HEK293 (cell line): ENCODE results near the gene CNOT6L.
A peak's percentile ranks its signal among the peaks of the same experiment; 100 is the strongest.

ENCODE experiments used
- ATF2 ChIP-seq: fragments of 450-650 bp; formaldehyde crosslinking; IDR thresholded peaks from 2 replicates; pipeline ENCODE4 v1.5.1; 2016; ENCODE audit warnings: missing biosample characterization, missing genetic modification characterization, low read depth
- EGR2 ChIP-seq: fragments of 450-650 bp; formaldehyde crosslinking; IDR thresholded peaks from 2 replicates; pipeline ENCODE4 v1.5.1; 2016; ENCODE audit warnings: low read depth, missing biosample characterization, missing genetic modification characterization
- HOXA7 ChIP-seq: sonication (generic); formaldehyde crosslinking; IDR thresholded peaks from 2 replicates; pipeline ENCODE4 v1.8.1; 2022; ENCODE audit warnings: missing genetic modification reagents, borderline replicate concordance
- KLF16 ChIP-seq: fragments of 450-650 bp; formaldehyde crosslinking; IDR thresholded peaks from 2 replicates; pipeline ENCODE4 v1.5.1; 2017; ENCODE audit warnings: missing biosample characterization, missing genetic modification characterization
- REPIN1 ChIP-seq: fragments of 450-650 bp; formaldehyde crosslinking; IDR thresholded peaks from 2 replicates; pipeline ENCODE4 v1.5.1; 2017; ENCODE audit warnings: missing biosample characterization, missing genetic modification characterization, low read depth
- YY1 ChIP-seq: fragments of 450-650 bp; formaldehyde crosslinking; IDR thresholded peaks from 2 replicates; pipeline ENCODE4 v1.5.1; 2018; ENCODE audit warnings: missing biosample characterization, missing genetic modification characterization
- ZFHX2 ChIP-seq: fragments of 450-650 bp; formaldehyde crosslinking; conservative IDR thresholded peaks from 2 replicates; pipeline ENCODE4 v1.5.1; 2016; ENCODE audit warnings: missing biosample characterization, missing genetic modification characterization
- ZFP41 ChIP-seq: fragments of 450-650 bp; formaldehyde crosslinking; IDR thresholded peaks from 2 replicates; pipeline ENCODE4 v1.5.1; 2016; ENCODE audit warnings: missing biosample characterization, missing genetic modification characterization, borderline replicate concordance
- ZNF16 ChIP-seq: fragments of 450-650 bp; formaldehyde crosslinking; IDR thresholded peaks from 2 replicates; pipeline ENCODE4 v1.5.1; 2016; ENCODE audit warnings: low read depth, missing biosample characterization, missing genetic modification characterization
- ZNF221 ChIP-seq: fragments of 450-650 bp; formaldehyde crosslinking; IDR thresholded peaks from 2 replicates; pipeline ENCODE4 v1.5.1; 2017; ENCODE audit warnings: missing biosample characterization, missing genetic modification characterization, borderline replicate concordance
- ZNF24 ChIP-seq: fragments of 450-650 bp; formaldehyde crosslinking; IDR thresholded peaks from 2 replicates; pipeline ENCODE4 v1.5.1; 2016; ENCODE audit warnings: missing biosample characterization, missing genetic modification characterization
- ZNF248 ChIP-seq: fragments of 450-650 bp; formaldehyde crosslinking; IDR thresholded peaks from 2 replicates; pipeline ENCODE4 v1.5.1; 2017; ENCODE audit warnings: missing biosample characterization, missing genetic modification characterization
- ZNF274 ChIP-seq, 2 experiments: fragments of 200-500 bp in 1 of 2; fragments of 450-650 bp in 1 of 2; sonication (Bioruptor generic) in 1 of 2; formaldehyde crosslinking in 1 of 2; IDR thresholded peaks; 2 replicates each; pipeline versions ENCODE4 v1.5.1 to v1.6.1; 2014 to 2016; ENCODE audit warnings: borderline replicate concordance in 1 of 2, inconsistent platforms in 1 of 2, low read length in 1 of 2, missing biosample characterization in 1 of 2, missing genetic modification characterization in 1 of 2
- ZNF423 ChIP-seq: fragments of 450-650 bp; formaldehyde crosslinking; IDR thresholded peaks from 2 replicates; pipeline ENCODE4 v1.5.1; 2016; ENCODE audit warnings: missing biosample characterization, missing genetic modification characterization
- ZNF514 ChIP-seq: fragments of 450-650 bp; formaldehyde crosslinking; IDR thresholded peaks from 2 replicates; pipeline ENCODE4 v1.5.1; 2016; ENCODE audit warnings: missing biosample characterization, missing genetic modification characterization
- ZNF654 ChIP-seq: fragments of 450-650 bp; formaldehyde crosslinking; IDR thresholded peaks from 2 replicates; pipeline ENCODE4 v1.5.1; 2016; ENCODE audit warnings: low read depth, missing biosample characterization, missing genetic modification characterization
- ZNF660 ChIP-seq: fragments of 450-650 bp; IDR thresholded peaks from 2 replicates; pipeline ENCODE4 v1.5.1; 2018; ENCODE audit warnings: missing biosample characterization, mild to moderate bottlenecking, missing genetic modification characterization
- ZNF830 ChIP-seq: fragments of 450-650 bp; IDR thresholded peaks from 2 replicates; pipeline ENCODE4 v1.5.0; 2018; ENCODE audit warnings: missing biosample characterization, missing genetic modification characterization, low read depth, mild to moderate bottlenecking, moderate library complexity
- ZNF837 ChIP-seq: fragments of 450-650 bp; formaldehyde crosslinking; IDR thresholded peaks from 2 replicates; pipeline ENCODE4 v1.5.1; 2016; ENCODE audit warnings: missing biosample characterization, missing genetic modification characterization
- ZNF843 ChIP-seq: fragments of 450-650 bp; formaldehyde crosslinking; IDR thresholded peaks from 2 replicates; pipeline ENCODE4 v1.5.1; 2016; ENCODE audit warnings: missing biosample characterization, missing genetic modification characterization
- ZSCAN30 ChIP-seq: fragments of 450-650 bp; IDR thresholded peaks from 2 replicates; pipeline ENCODE4 v1.5.1; 2018; ENCODE audit warnings: missing biosample characterization, mild to moderate bottlenecking, missing genetic modification characterization, moderate library complexity
- TF ChIP-seq, protein P1 (sequence below): fragments of 450-650 bp; formaldehyde crosslinking; IDR thresholded peaks from 2 replicates; pipeline ENCODE4 v1.5.1; 2016; ENCODE audit warnings: missing biosample characterization, missing genetic modification characterization, borderline replicate concordance
- TF ChIP-seq, protein P2 (sequence below): sonication (generic); formaldehyde crosslinking; IDR thresholded peaks from 2 replicates; pipeline ENCODE4 v1.8.1; 2022; ENCODE audit warnings: mild to moderate bottlenecking, moderate library complexity, missing genetic modification reagents
- TF ChIP-seq, protein P3 (sequence below): fragments of 450-650 bp; formaldehyde crosslinking; IDR thresholded peaks from 2 replicates; pipeline ENCODE4 v1.5.1; 2017; ENCODE audit warnings: missing biosample characterization, missing genetic modification characterization

CNOT6L gene

GRCh38 chr4:77818602-77819403 is at the start of gene CNOT6L (continued):
- TF ChIP-seq ATF2 (tag by site-specific recombination) (no peak), ZNF660 (tag by site-specific recombination) (no peak), EGR2 (tag by site-specific recombination) (peak; percentile 97), ZNF830 (tag by site-specific recombination) (no peak), ZNF423 (tag by site-specific recombination) (no peak), ZNF221 (tag by site-specific recombination) (no peak), ZFP41 (tag by site-specific recombination) (no peak), ZNF274 (IDR thresholded peaks at IDR 0.05; ENCODE audit: low read length) (no peak), ZNF274 (tag by site-specific recombination; IDR thresholded peaks at IDR 0.05; ENCODE audit: borderline replicate concordance) (no peak), ZNF843 (tag by site-specific recombination) (no peak), ZNF654 (tag by site-specific recombination) (no peak), YY1 (tag by site-specific recombination) (peak; percentile 47; the same call in 1 of the 2 replicates), HOXA7 (CRISPR knock-in tag) (no peak), ZNF248 (tag by site-specific recombination) (no peak), KLF16 (tag by site-specific recombination) (peak; percentile 83), REPIN1 (tag by site-specific recombination) (no peak), ZSCAN30 (tag by site-specific recombination) (no peak), ZNF16 (tag by site-specific recombination) (no peak), ZNF24 (tag by site-specific recombination) (no peak), ZFHX2 (tag by site-specific recombination) (peak; percentile 98), ZNF837 (tag by site-specific recombination) (no peak), ZNF514 (tag by site-specific recombination) (no peak)
- TF ChIP-seq, protein P1, sequence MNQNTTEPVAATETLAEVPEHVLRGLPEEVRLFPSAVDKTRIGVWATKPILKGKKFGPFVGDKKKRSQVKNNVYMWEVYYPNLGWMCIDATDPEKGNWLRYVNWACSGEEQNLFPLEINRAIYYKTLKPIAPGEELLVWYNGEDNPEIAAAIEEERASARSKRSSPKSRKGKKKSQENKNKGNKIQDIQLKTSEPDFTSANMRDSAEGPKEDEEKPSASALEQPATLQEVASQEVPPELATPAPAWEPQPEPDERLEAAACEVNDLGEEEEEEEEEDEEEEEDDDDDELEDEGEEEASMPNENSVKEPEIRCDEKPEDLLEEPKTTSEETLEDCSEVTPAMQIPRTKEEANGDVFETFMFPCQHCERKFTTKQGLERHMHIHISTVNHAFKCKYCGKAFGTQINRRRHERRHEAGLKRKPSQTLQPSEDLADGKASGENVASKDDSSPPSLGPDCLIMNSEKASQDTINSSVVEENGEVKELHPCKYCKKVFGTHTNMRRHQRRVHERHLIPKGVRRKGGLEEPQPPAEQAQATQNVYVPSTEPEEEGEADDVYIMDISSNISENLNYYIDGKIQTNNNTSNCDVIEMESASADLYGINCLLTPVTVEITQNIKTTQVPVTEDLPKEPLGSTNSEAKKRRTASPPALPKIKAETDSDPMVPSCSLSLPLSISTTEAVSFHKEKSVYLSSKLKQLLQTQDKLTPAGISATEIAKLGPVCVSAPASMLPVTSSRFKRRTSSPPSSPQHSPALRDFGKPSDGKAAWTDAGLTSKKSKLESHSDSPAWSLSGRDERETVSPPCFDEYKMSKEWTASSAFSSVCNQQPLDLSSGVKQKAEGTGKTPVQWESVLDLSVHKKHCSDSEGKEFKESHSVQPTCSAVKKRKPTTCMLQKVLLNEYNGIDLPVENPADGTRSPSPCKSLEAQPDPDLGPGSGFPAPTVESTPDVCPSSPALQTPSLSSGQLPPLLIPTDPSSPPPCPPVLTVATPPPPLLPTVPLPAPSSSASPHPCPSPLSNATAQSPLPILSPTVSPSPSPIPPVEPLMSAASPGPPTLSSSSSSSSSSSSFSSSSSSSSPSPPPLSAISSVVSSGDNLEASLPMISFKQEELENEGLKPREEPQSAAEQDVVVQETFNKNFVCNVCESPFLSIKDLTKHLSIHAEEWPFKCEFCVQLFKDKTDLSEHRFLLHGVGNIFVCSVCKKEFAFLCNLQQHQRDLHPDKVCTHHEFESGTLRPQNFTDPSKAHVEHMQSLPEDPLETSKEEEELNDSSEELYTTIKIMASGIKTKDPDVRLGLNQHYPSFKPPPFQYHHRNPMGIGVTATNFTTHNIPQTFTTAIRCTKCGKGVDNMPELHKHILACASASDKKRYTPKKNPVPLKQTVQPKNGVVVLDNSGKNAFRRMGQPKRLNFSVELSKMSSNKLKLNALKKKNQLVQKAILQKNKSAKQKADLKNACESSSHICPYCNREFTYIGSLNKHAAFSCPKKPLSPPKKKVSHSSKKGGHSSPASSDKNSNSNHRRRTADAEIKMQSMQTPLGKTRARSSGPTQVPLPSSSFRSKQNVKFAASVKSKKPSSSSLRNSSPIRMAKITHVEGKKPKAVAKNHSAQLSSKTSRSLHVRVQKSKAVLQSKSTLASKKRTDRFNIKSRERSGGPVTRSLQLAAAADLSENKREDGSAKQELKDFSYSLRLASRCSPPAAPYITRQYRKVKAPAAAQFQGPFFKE (tag by site-specific recombination): no peak
- TF ChIP-seq, protein P2, sequence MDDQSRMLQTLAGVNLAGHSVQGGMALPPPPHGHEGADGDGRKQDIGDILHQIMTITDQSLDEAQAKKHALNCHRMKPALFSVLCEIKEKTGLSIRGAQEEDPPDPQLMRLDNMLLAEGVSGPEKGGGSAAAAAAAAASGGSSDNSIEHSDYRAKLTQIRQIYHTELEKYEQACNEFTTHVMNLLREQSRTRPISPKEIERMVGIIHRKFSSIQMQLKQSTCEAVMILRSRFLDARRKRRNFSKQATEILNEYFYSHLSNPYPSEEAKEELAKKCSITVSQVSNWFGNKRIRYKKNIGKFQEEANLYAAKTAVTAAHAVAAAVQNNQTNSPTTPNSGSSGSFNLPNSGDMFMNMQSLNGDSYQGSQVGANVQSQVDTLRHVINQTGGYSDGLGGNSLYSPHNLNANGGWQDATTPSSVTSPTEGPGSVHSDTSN: peak; percentile 71; the same call in 1 of the 2 replicates
- TF ChIP-seq, protein P3, sequence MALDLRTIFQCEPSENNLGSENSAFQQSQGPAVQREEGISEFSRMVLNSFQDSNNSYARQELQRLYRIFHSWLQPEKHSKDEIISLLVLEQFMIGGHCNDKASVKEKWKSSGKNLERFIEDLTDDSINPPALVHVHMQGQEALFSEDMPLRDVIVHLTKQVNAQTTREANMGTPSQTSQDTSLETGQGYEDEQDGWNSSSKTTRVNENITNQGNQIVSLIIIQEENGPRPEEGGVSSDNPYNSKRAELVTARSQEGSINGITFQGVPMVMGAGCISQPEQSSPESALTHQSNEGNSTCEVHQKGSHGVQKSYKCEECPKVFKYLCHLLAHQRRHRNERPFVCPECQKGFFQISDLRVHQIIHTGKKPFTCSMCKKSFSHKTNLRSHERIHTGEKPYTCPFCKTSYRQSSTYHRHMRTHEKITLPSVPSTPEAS (tag by site-specific recombination): peak; percentile 89
